Gastroesophageal sphincter (tissue), 3 donors: ENCODE data around the gene SMARCE1.

Experiments used
- EP300 ChIP-seq: sonication (generic); formaldehyde crosslinking; IDR thresholded peaks from one replicate; pipeline ENCODE4 v1.6.1; 2017; ENCODE audit warnings: antibody characterized with exemption, mild to moderate bottlenecking
- POLR2A ChIP-seq, 2 donors: fragments of 450-650 bp; IDR thresholded peaks; one replicate each; pipeline ENCODE4 v1.6.1; 2017; ENCODE audit warnings: antibody characterized with exemption in 2 of 2, mild to moderate bottlenecking in 2 of 2, moderate library complexity in 1 of 2
- TF ChIP-seq, protein P1 (sequence below), 4 experiments: fragments of 200-600 bp in 2 of 4; fragments of 450-650 bp in 2 of 4; sonication (generic) in 1 of 4; IDR thresholded peaks; one replicate each; pipeline ENCODE4 v1.5.1; 2017 to 2019; ENCODE audit warnings: antibody characterized with exemption in 4 of 4, mild to moderate bottlenecking in 2 of 4, moderate library complexity in 2 of 4

- TF ChIP-seq, protein P1, sequence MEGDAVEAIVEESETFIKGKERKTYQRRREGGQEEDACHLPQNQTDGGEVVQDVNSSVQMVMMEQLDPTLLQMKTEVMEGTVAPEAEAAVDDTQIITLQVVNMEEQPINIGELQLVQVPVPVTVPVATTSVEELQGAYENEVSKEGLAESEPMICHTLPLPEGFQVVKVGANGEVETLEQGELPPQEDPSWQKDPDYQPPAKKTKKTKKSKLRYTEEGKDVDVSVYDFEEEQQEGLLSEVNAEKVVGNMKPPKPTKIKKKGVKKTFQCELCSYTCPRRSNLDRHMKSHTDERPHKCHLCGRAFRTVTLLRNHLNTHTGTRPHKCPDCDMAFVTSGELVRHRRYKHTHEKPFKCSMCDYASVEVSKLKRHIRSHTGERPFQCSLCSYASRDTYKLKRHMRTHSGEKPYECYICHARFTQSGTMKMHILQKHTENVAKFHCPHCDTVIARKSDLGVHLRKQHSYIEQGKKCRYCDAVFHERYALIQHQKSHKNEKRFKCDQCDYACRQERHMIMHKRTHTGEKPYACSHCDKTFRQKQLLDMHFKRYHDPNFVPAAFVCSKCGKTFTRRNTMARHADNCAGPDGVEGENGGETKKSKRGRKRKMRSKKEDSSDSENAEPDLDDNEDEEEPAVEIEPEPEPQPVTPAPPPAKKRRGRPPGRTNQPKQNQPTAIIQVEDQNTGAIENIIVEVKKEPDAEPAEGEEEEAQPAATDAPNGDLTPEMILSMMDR (IDR thresholded peaks at IDR 0.05) = no peak
- TF ChIP-seq EP300 (no peak), POLR2A (IDR thresholded peaks at IDR 0.05) (no peak)
Observed at GRCh38 chr17:40596261-40596919, 51.2 kb downstream of the SMARCE1 start.
